HFFc6 (cell line): ENCODE measurements around the gene LAIR1. TPM values are rescaled to one million over a fixed set of nuclear protein-coding genes. Genes with fewer than 3 reads are reported as not detected.

Experiments used
- DNase-seq: peaks from one replicate; pipeline ENCODE4 v3.0.0-alpha.2; 2018
- H3K27ac Mint-ChIP-seq: 2 replicates; pipeline ENCODE4 v1.8.0; 2020; ENCODE audit warnings: mild to moderate bottlenecking, mixed read lengths
- H3K27me3 Mint-ChIP-seq: 2 replicates; pipeline ENCODE4 v1.8.0; 2021; ENCODE audit warnings: mild to moderate bottlenecking, moderate library complexity, mixed read lengths; ENCODE audit not compliant: insufficient read depth
- H3K36me3 Mint-ChIP-seq: 2 replicates; pipeline ENCODE4 v1.8.0; 2021; ENCODE audit warnings: low read depth, mixed read lengths
- H3K4me1 Mint-ChIP-seq: 2 replicates; pipeline ENCODE4 v1.8.0; 2020; ENCODE audit warnings: low read depth, mixed read lengths
- H3K4me3 Mint-ChIP-seq: 2 replicates; pipeline ENCODE4 v1.8.0; 2020; ENCODE audit warnings: mild to moderate bottlenecking, moderate library complexity, mixed read lengths
- H3K9me3 Mint-ChIP-seq: 2 replicates; pipeline ENCODE4 v1.8.0; 2020; ENCODE audit warnings: mild to moderate bottlenecking, mixed read lengths
- total RNA-seq, 6 experiments: library from RNA; stranded (reverse); fragmentation: NEBNext Ultra II Directional; extraction: Animal tissue kit (Norgen Biotek cat#: 25700); gene quantifications; 2 replicates in 1 of 6; 3 replicates in 5 of 6; pipeline ENCODE4 v1.2.3, GENCODE V29; 2021
- TF ChIP-seq, protein P1 (sequence below): fragments of 200-600 bp; sonication (generic); IDR thresholded peaks from 2 replicates; pipeline ENCODE4 v1.5.0; 2021; ENCODE audit warnings: antibody characterized with exemption, mild to moderate bottlenecking

LAIR1 gene
- total RNA-seq, 6 experiments from 2014 or later: not detected

GRCh38 chr19:54319892-54320670 is 44.6 kb downstream of the LAIR1 start:
- TF ChIP-seq, protein P1, sequence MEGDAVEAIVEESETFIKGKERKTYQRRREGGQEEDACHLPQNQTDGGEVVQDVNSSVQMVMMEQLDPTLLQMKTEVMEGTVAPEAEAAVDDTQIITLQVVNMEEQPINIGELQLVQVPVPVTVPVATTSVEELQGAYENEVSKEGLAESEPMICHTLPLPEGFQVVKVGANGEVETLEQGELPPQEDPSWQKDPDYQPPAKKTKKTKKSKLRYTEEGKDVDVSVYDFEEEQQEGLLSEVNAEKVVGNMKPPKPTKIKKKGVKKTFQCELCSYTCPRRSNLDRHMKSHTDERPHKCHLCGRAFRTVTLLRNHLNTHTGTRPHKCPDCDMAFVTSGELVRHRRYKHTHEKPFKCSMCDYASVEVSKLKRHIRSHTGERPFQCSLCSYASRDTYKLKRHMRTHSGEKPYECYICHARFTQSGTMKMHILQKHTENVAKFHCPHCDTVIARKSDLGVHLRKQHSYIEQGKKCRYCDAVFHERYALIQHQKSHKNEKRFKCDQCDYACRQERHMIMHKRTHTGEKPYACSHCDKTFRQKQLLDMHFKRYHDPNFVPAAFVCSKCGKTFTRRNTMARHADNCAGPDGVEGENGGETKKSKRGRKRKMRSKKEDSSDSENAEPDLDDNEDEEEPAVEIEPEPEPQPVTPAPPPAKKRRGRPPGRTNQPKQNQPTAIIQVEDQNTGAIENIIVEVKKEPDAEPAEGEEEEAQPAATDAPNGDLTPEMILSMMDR: no peak
- H3K9me3 Mint-ChIP-seq: no peaks in the 10 kb centered on the region
- no peaks in the 10 kb centered on the region for H3K36me3 Mint-ChIP-seq
- H3K27ac Mint-ChIP-seq: no peak overlapping the region
- H3K4me1 Mint-ChIP-seq: no peaks in the 10 kb centered on the region
- no peak for DNase-seq
- H3K27me3 Mint-ChIP-seq: peaks cover 21% of the 10 kb centered on the region
- H3K4me3 Mint-ChIP-seq: no peak overlapping the region

GRCh38 chr19:54319049-54319448 is 45.7 kb downstream of the LAIR1 start:
- Mint-ChIP-seq H3K36me3 (no peaks in the 10 kb centered on the region), H3K27me3 (peaks cover 21% of the 10 kb centered on the region), H3K4me3 (no peak overlapping the region), H3K9me3 (no peaks in the 10 kb centered on the region), H3K27ac (no peak overlapping the region), H3K4me1 (no peaks in the 10 kb centered on the region)
- DNase-seq: no peak
- TF ChIP-seq, protein P1: no peak

DNA sequence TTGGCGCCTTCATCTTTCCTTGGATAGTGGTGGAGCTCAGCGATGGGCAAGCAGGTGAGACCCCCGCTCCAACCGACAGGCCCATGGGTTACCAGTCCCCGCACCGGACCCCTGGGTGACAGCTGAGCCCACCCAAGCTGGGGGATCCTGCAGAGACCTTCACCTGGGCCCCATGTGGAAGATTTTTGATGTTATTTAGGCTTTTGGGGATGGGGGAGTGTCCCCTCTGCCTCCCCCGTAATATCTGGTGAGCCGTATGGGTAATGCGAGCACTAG is 46.8 kb downstream of the LAIR1 start:
- peaks cover 27% of the 10 kb centered on the region for H3K27me3 Mint-ChIP-seq
- TF ChIP-seq, protein P1: no peak
- H3K4me3 Mint-ChIP-seq: no peak overlapping the region
- H3K4me1 Mint-ChIP-seq: no peaks in the 10 kb centered on the region
- DNase-seq: no peak
- H3K27ac Mint-ChIP-seq: no peak overlapping the region
- H3K36me3 Mint-ChIP-seq: no peaks in the 10 kb centered on the region; the same call in 1 of the 2 replicates
- H3K9me3 Mint-ChIP-seq: no peaks in the 10 kb centered on the region

- Mint-ChIP-seq H3K9me3 (no peaks in the 10 kb centered on the region), H3K4me3 (no peak overlapping the region), H3K27ac (no peak overlapping the region), H3K27me3 (peaks cover 32% of the 10 kb centered on the region), H3K4me1 (no peaks in the 10 kb centered on the region), H3K36me3 (no peaks in the 10 kb centered on the region; the same call in 1 of the 2 replicates)
- no peak for DNase-seq
- TF ChIP-seq, protein P1: no peak
These were observed 47.4 kb downstream of the LAIR1 start for GRCh38 chr19:54317108-54317964.

DNA sequence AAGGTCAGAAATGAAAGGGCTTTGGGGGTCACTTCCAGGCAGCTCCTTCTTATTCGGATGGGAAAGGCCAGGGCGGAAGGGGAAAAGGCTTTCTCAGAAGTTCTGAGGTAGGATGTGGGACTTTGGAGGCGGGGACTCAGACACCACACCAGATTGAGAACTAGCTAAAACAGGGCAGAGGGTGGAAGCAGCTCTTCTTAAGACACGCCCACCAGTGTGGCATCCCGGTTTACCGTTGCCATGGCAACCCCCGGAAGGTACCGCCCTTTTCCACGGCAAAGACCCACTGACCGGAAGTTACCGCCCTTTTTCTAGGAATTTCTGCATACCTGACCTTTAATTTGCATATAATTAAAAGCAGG is 48.0 kb downstream of the LAIR1 start:
- no peak for DNase-seq
- TF ChIP-seq, protein P1: no peak
- Mint-ChIP-seq H3K4me1 (no peaks in the 10 kb centered on the region), H3K27me3 (peaks cover 30% of the 10 kb centered on the region), H3K36me3 (no peaks in the 10 kb centered on the region; the same call in 1 of the 2 replicates), H3K4me3 (no peak overlapping the region), H3K9me3 (no peaks in the 10 kb centered on the region), H3K27ac (no peak overlapping the region)
